Measurements from ENCODE around the gene DDAH1. TPM values are rescaled to one million over a fixed set of nuclear protein-coding genes. Genes with fewer than 3 reads are reported as not detected.

Gene DDAH1
- total and polyA plus RNA-seq, 2 of the 8 experiments (the other 6 are each of a cell fraction or from before 2014, with no cell fraction given): 22.8 to 54.5 TPM

DNA sequence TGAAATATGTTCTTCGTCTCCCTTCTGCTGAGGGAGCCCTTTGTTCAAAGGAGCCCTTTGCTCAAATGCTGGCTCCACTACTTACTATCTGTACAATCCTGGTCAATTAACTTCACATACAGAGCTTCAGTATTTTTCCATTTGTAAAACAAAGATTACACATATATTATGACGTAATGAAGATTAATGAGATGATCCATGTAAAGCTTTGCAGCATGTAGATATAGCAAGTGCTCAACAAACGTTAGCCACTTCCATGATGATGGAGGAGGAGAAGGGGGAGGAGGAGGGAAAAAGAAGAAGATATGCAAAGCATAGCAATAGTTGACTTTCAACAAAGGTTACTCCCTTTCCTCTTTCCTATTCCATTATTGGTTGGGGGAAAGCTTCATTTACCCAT, 10.1 kb upstream of the DDAH1 start:
- peaks cover 0 to 3% (median 0%) of the 10 kb centered on the region in 4 experiments; a peak in 1 of 7 replicates for H3K4me1 ChIP-seq (replicated peaks in 1 of 4; ENCODE audit: control insufficient read depth in 3 of 4, insufficient read depth in 4 of 4, low read length in 3 of 4)
- H2AK5ac ChIP-seq (ENCODE audit: low read depth, low read length): no peak overlapping the region
- H3K4me3 ChIP-seq (ENCODE audit: extremely low read depth in 1 of 4, insufficient read depth in 2 of 4, low read depth in 3 of 4, low read length in 4 of 4): no peak overlapping the region
- H2BK120ac ChIP-seq (replicated peaks; ENCODE audit: low read depth, low read length): no peak overlapping the region
- H4K20me1 ChIP-seq (replicated peaks in 1 of 2; ENCODE audit: control insufficient read depth in 1 of 2, insufficient read depth in 2 of 2, low read length in 2 of 2): no peaks in the 10 kb centered on the region
- no peak for TF ChIP-seq SRF (IDR thresholded peaks at IDR 0.05; ENCODE audit: low read depth, low read length)
- no peak for TF ChIP-seq SIRT6 (IDR thresholded peaks at IDR 0.05; ENCODE audit: low read length)
- TF ChIP-seq KDM5A (IDR thresholded peaks at IDR 0.05; ENCODE audit: low read length): no peak
- no peak for TF ChIP-seq KDM1A (IDR thresholded peaks at IDR 0.05; ENCODE audit: borderline replicate concordance, low read length)
- no peak overlapping the region for H4K91ac ChIP-seq (replicated peaks; ENCODE audit: insufficient read length, low read length)
- H3K4me2 ChIP-seq (ENCODE audit: insufficient read depth in 1 of 2, low read depth in 2 of 2, low read length in 2 of 2): no peak overlapping the region
- ChIA-PET POLR2A (ENCODE audit: partially characterized antibody) (no interaction called here), CTCF (ENCODE audit: partially characterized antibody) (interaction anchor here (0.5 to 1.4 kb wide), 5 partner anchors 9 to 218 kb away, joined by 3 to 7 read pairs (median 3); partner anchors contain the start of gene DDAH1)
- no peak overlapping the region for H2BK20ac ChIP-seq (ENCODE audit: low read length)
- H2BK15ac ChIP-seq (ENCODE audit: low read length): no peak overlapping the region
- no peak overlapping the region for H3K56ac ChIP-seq (replicated peaks; ENCODE audit: insufficient read length, low read depth, low read length)
- H3K79me1 ChIP-seq (ENCODE audit: low read depth, low read length): no peaks in the 10 kb centered on the region
- no peaks in the 10 kb centered on the region; the same call in 1 of the 2 replicates for H3K23me2 ChIP-seq (ENCODE audit: low read depth, low read length)
- FAIRE-seq: no peak
- H3K4ac ChIP-seq (replicated peaks; ENCODE audit: insufficient read length, low read depth, low read length): no peak overlapping the region
- DNase-seq (ENCODE audit: low read depth in 1 of 2, low spot score in 2 of 2): no peak
- H3K14ac ChIP-seq (ENCODE audit: insufficient read length): no peak overlapping the region
- no peaks in the 10 kb centered on the region for H3K36me3 ChIP-seq (ENCODE audit: control insufficient read depth in 2 of 4, insufficient read depth in 4 of 4, low read length in 3 of 4)
- no peak overlapping the region; the same call in 1 of the 2 replicates for H2BK12ac ChIP-seq (ENCODE audit: low read depth, low read length)
- H3K27me3 ChIP-seq (replicated peaks in 1 of 4; ENCODE audit: control insufficient read depth in 3 of 4, extremely low read depth in 1 of 4, insufficient read depth in 3 of 4, low read length in 3 of 4): no peaks in the 10 kb centered on the region; a peak in 1 of 7 replicates
- H3K9ac ChIP-seq (replicated peaks in 1 of 4; ENCODE audit: extremely low read depth in 1 of 4, low read depth in 3 of 4, low read length in 3 of 4): no peak overlapping the region
- no peaks in the 10 kb centered on the region for H3K9me3 ChIP-seq (ENCODE audit: insufficient read depth in 2 of 2, low read depth in 1 of 2, low read length in 1 of 2)
- H3K27ac ChIP-seq (ENCODE audit: low read depth, low read length): no peak overlapping the region
- H4K5ac ChIP-seq (ENCODE audit: insufficient read length, low read depth, low read length): no peak overlapping the region
- H2AFZ ChIP-seq (ENCODE audit: low read length): no peak overlapping the region
- H3K23ac ChIP-seq (ENCODE audit: insufficient read length): no peak overlapping the region
- 85% methylated on average over 3 of the region's 3 CpGs; no CpG with 5 or more reads in 1 of the 2 experiments for WGBS, 2 experiments (ENCODE audit: extremely low coverage in 1 of 2, insufficient coverage in 1 of 2, insufficient read length in 1 of 2, insufficient replicate concordance in 2 of 2, low coverage in 1 of 2, low lambda C conversion rate in 2 of 2, missing lambda C conversion rate in 1 of 2)
- no peaks in the 10 kb centered on the region for H3K79me2 ChIP-seq (ENCODE audit: control insufficient read depth in 1 of 2, insufficient read depth in 2 of 2, low read length in 2 of 2)
- H2BK5ac ChIP-seq (ENCODE audit: low read depth, low read length): no peak overlapping the region
- H4K8ac ChIP-seq (ENCODE audit: extremely low read depth, insufficient read depth, low read length): no peak overlapping the region
- no peak overlapping the region for H3K18ac ChIP-seq (ENCODE audit: extremely low read depth, low read length)
